ENCODE measurements around the gene USH2A.
"Not testable (repeated sequence)": the region's sequence is repeated elsewhere in the genome, so short reads cannot be mapped to it uniquely, and the experiment has no call there.

USH2A gene

GRCh38 chr1:216028631-216029030, 394.6 kb downstream of the USH2A start:
- no peak for DNase-seq

- DNase-seq = no peak
Measured at GRCh38 chr1:216024546-216024945, 398.7 kb downstream of the USH2A start.

GRCh38 chr1:216020743-216021345, 402.4 kb downstream of the USH2A start:
- DNase-seq = no peak

- DNase-seq = no peak
Measured at GRCh38 chr1:216015116-216015515, 408.1 kb downstream of the USH2A start.

DNA sequence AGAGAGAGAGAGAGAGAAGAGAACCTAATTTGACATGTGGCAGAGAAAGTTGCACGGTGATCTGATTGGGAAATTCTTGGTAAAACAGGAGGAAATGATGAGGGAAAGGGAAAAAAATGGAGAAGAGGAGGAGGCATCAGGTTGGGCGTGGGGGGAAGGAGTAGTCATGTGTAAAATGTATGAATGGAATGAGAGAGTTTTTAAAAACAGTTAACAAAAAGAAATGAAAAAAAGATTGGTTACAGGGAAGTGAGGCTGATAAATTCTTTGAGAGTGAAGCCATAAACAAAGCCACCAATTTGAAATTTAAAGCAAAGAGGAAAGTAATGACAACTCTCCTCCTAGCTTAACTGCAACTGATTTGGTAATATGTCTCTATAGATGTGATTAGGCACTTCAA, 409.2 kb downstream of the USH2A start:
- DNase-seq = no peak

GRCh38 chr1:216009456-216009855, 413.8 kb downstream of the USH2A start:
- DNase-seq = not testable (repeated sequence)

- no peak for DNase-seq
Measured at GRCh38 chr1:216005916-216006315, 417.3 kb downstream of the USH2A start.

- no peak for DNase-seq
Measured at GRCh38 chr1:215992620-215993019, 430.6 kb downstream of the USH2A start.

DNA sequence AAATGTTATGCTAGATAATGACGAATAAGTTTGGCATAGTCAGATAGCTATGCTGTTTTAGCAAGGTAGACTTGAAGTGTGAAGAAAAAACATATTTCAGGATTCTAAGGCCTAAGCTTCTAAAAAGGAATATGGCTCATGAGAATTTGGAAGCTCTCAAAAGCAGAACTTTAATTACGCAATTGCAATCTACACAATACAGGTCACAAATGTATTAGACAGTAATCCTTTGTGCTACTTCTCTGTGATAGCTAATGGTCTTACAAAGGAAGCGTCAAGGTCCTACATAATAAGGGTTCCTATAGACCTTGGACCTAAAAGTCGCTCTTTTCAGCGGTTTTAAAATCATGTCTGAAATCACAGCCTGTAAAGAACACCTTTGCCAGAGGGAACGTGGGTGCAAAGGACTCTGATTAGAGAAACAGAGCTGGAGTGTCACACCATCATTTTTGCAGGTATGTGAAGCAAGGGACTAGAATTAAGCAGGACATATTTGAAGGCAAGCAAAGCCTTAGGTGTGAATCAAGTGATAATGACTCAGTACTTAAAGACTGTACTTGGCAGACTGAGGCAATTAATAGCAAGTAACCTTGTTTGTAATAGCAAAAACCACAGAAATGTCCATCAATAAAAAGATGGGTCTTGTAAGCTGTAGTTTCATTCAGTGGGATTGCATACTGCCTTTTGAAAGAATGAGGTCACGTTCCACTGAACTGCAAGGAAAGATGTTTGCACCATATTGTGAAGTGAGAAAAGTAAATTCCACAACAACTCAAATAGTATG, 436.0 kb downstream of the USH2A start:
- DNase-seq = no peak

DNA sequence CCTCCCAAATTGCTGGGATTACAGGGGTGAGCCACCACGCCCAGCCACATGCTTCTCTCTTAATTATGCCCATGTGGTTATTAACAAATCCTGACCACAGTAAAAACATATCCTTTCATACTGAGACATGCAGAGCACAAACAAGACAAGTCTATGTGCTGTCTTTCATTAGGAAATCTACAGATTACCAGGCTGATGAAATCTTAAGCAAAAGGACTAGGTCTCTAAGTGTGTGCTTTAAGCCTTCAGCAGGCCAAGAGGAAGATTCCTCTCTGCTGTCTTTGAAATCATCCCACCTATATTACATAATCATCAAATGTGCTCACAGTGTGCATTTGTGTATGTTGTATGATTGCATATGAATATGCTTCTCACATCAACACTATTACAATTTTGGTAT, 436.8 kb downstream of the USH2A start:
- no peak for DNase-seq

GRCh38 chr1:215983680-215984079, 439.6 kb downstream of the USH2A start:
- DNase-seq = no peak

DNA sequence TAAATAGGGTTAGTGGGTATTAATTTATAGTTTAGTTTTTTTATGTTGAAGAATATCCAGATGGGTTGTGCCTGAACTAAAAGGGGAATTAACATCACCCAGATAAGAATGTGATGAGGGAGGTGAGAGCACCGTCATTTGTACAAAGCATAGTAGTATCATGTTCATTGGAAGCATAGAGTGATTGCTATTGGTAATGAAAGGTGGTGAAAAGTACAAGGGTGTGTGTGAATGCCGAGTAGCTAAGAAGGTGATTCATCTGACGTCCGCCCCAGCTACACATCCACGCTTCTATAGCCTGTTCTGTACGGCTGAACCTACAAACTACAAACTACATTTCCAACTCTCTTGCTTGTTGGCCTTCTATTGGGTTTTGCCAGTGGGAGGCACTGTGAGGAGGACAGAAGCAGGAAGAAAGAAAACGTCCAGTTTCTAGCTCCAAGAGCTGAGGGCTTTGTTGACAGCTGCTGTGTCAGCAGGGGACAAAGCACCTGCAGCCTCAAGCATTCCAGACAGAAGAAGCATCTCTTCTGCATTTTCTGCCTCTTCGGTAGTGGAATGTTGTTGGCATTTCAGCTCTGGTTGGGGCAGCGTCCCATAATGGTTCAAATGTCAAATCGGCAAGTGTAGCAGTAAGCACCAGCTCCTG, 451.3 kb downstream of the USH2A start:
- no peak for DNase-seq

DNA sequence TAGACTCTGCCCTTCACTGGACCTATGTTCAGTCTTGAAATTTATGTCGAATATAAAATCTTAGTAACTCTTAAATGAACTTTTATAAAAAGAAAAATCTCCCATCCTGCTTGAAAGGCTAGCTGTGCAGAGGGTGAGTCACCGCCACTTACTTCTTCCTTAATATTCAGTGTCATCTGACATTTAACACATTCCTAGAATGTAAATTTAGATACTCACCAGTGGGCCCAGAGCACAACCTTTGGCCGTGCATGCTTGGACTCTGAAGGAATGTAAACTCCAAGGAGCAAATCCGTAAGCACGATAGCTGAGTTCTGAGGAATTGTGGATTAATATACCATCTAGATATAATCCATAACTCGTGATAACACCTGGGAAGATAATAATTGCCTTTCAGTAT, 452.8 kb downstream of the USH2A start:
- no peak for DNase-seq

DNA sequence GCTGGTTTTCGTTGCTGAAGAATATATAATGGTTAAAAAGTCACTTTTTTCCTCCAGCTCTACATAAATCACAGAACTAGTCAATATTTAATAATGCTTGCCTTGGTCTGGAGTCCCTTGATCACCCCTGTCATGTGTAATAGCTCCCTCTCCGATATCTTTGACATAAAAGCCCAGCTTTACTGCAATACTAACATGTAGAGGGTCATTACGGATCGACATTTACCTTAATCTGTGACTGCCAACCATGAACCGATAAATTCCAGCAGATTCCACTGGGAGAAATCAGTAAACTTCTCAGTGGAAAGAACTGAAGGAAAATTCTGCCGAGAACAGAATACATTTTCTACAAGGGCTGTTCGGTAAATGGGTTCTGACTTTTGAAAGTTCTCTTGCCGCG, 459.6 kb downstream of the USH2A start:
- DNase-seq = no peak

- no peak for DNase-seq
Measured at GRCh38 chr1:215963040-215963439, 460.2 kb downstream of the USH2A start.

DNA sequence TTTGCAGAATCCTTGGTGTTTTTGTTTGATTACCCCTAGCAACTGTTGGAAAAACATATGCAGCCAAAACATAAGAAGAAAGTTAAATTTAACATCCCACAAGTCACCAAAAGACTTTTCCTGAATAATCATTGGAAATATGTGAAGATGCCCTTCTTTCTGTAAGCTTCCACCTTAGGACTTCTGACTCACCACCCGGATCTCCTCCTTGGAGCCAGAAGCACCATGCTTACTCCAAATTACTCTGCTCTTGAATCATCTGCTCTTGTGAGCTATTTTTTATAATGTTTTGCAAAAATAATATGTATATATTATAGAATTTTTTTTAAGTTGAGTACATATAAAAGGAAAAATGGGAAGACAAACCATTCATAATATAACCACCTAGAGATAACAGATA, 464.4 kb downstream of the USH2A start:
- DNase-seq = no peak

- DNase-seq = no peak
Measured at GRCh38 chr1:215957663-215958062, 465.6 kb downstream of the USH2A start.

GRCh38 chr1:215932558-215932957, 490.7 kb downstream of the USH2A start:
- no peak for DNase-seq

- DNase-seq = no peak
Measured at GRCh38 chr1:215926670-215927069, 496.6 kb downstream of the USH2A start.

DNA sequence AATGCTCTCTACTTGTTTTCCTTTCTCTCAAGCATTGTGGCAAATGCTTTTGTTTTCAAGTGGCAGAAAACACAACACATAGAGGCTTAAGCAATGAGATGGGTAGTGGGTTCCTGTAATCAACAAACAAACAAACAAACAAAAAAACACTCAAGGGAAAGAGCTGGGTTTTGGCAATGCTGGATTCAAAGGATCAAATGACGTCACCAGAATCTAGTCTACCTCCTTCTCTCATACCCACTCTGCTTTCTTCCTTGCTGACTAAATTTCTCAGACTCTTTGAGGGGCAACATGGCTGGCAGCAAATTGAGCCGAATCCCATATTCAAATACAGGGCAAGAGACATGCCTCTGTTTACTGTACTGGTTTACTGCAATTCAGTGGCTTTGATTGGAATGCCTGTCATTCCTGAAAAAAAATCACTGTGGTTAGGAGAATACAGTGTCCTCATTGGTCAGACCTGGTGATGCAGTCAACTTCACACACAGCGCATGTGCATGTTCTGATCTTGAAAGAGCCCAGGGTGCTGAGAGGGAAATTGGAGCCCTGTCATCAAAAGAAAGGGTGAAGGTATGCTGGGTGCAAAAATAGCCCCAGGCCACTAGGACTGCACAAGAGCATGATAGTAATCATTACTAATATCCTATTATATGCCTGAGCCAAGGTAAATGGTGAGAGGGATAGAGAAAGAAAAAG, 500.0 kb downstream of the USH2A start:
- DNase-seq = no peak

DNA sequence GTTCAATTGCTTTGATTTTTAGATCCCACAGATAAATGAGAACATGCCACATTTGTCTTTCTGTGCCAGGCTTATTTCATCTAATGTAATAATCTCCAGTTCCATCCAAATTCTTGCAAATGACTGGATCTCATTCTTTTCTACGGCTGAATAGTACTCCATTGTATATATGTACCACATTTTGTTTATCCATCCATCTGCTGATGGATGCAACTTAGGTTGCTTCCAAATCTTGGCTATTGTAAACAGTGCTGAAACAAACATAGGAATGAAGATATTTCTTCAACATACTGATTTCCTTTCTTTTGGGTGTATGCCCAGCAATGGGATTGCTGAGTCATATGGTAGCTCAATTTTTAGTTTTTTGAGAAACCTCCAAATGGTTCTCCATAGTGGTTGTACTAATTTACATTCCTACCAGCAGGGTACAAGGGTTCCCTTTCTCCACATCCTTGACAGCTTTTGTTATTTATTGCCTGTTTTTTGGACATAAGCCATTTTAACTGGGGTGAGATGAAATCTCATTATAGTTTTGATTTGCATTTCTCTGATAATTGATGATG, 511.8 kb downstream of the USH2A start:
- no peak for DNase-seq

DNA sequence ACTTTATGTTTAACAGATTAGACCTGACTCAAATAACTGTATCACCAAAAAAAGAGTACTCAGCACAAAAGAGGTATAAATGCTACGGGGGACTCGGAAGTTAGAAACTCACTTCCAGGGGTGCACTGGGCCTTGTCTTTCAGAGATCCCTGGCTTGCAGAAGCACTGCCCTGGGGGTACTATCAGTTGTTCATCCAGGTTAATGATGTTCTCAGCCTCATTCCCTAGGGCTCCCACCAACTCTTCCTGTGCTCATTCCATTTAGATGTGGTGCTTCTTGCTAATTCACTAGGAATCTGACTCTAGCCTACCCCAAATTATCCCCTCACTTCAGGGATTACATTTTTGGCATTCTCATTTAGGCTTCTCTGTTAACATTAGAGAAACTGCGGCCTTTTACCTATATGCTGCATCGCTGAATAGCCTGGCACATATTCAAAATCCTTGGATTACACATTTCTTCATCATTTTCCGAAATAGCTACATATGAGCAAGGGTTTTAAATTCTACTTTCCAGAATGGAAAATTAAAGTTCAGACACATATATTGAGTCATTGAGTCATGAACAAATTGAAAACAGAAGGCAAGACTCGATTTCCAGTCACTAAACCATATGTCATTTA, 517.6 kb downstream of the USH2A start:
- DNase-seq = no peak

- DNase-seq = no peak
Measured at GRCh38 chr1:215900684-215901083, 522.6 kb downstream of the USH2A start.

All from activated effector memory CD4-positive, alpha-beta T cell treated with anti-CD3 and anti-CD28 coated beads, Interleukin-2, amount 50 U/mL, for 16 hours (primary cell).